Medulla oblongata (tissue), 1 donor: Measurements from ENCODE around the gene RIT2.

Experiments
- DNase-seq: peaks from one replicate; pipeline ENCODE4 v3.0.0-alpha.2; 2015; ENCODE audit errors: extremely low spot score

Gene RIT2

GRCh38 chr18:43115076-43115921 lies at the start of gene RIT2:
TSS of gene RIT2 (minus strand) at chr18:43115685.
- peak; percentile 6 for DNase-seq

- DNase-seq, result no peak
These were observed 46.0 kb upstream of the RIT2 start for GRCh38 chr18:43161528-43161927.

- DNase-seq, result no peak
These were observed 45.0 kb upstream of the RIT2 start for GRCh38 chr18:43160509-43160908.

- DNase-seq, result no peak
These were observed 44.4 kb upstream of the RIT2 start for GRCh38 chr18:43159926-43160325.

GRCh38 chr18:43159086-43159770 lies 43.7 kb upstream of the RIT2 start:
- peak; percentile 28 for DNase-seq

- DNase-seq, result no peak
These were observed 42.9 kb upstream of the RIT2 start for GRCh38 chr18:43158381-43158780.

GRCh38 chr18:43155842-43156241 lies 40.4 kb upstream of the RIT2 start:
- DNase-seq, result no peak

- no peak for DNase-seq
These were observed 32.7 kb upstream of the RIT2 start for GRCh38 chr18:43148231-43148630.

- DNase-seq, result no peak
These were observed 25.7 kb upstream of the RIT2 start for GRCh38 chr18:43141208-43141607.

GRCh38 chr18:43139288-43139946 lies 23.9 kb upstream of the RIT2 start:
- DNase-seq, result no peak

GRCh38 chr18:43134876-43135275 lies 19.4 kb upstream of the RIT2 start:
- DNase-seq, result no peak

GRCh38 chr18:43130716-43131260 lies 15.3 kb upstream of the RIT2 start:
- no peak for DNase-seq

- peak; percentile 13 for DNase-seq
These were observed 14.6 kb upstream of the RIT2 start for GRCh38 chr18:43129946-43130524.

GRCh38 chr18:43125471-43125870 lies 10.0 kb upstream of the RIT2 start:
- DNase-seq, result no peak

GRCh38 chr18:43122955-43123354 lies 7.5 kb upstream of the RIT2 start:
- DNase-seq, result no peak

GRCh38 chr18:43116699-43117294 lies 1.3 kb upstream of the RIT2 start:
- DNase-seq, result no peak

GRCh38 chr18:43113220-43113895 lies 2.1 kb downstream of the RIT2 start:
- no peak for DNase-seq

GRCh38 chr18:43108882-43109281 lies 6.6 kb downstream of the RIT2 start:
- DNase-seq, result no peak

- DNase-seq, result no peak
These were observed 7.0 kb downstream of the RIT2 start for GRCh38 chr18:43108469-43108868.

- DNase-seq, result no peak
These were observed 21.8 kb downstream of the RIT2 start for GRCh38 chr18:43093646-43094045.

- no peak for DNase-seq
These were observed 22.9 kb downstream of the RIT2 start for GRCh38 chr18:43092539-43092938.
